Measurements from ENCODE around the gene TEAD4.

Gene TEAD4

GRCh38 chr12:3016191-3016590 lies 57.0 kb downstream of the TEAD4 start:
- TF ChIP-seq CTCF (IDR thresholded peaks at IDR 0.05; ENCODE audit: low read depth, low read length): no peak
- no peak for DNase-seq (ENCODE audit: extremely low read depth, low read depth)

GRCh38 chr12:3017281-3017680 lies 58.1 kb downstream of the TEAD4 start:
- TF ChIP-seq CTCF (IDR thresholded peaks at IDR 0.05; ENCODE audit: low read depth, low read length): no peak
- DNase-seq (ENCODE audit: extremely low read depth, low read depth): no peak

- DNase-seq (ENCODE audit: extremely low read depth, low read depth): no peak
- TF ChIP-seq CTCF (IDR thresholded peaks at IDR 0.05; ENCODE audit: low read depth, low read length): no peak
Observed at GRCh38 chr12:3018284-3019004, 59.2 kb downstream of the TEAD4 start.

- TF ChIP-seq CTCF (IDR thresholded peaks at IDR 0.05; ENCODE audit: low read depth, low read length): no peak
- no peak for DNase-seq (ENCODE audit: extremely low read depth, low read depth)
Observed at GRCh38 chr12:3019005-3019680, 59.9 kb downstream of the TEAD4 start.

GRCh38 chr12:3020399-3020798 lies 61.2 kb downstream of the TEAD4 start:
- TF ChIP-seq CTCF (IDR thresholded peaks at IDR 0.05; ENCODE audit: low read depth, low read length): no peak
- no peak for DNase-seq (ENCODE audit: extremely low read depth, low read depth)

- no peak for DNase-seq (ENCODE audit: extremely low read depth, low read depth)
- no peak for TF ChIP-seq CTCF (IDR thresholded peaks at IDR 0.05; ENCODE audit: low read depth, low read length)
Observed at GRCh38 chr12:3020850-3021435, 61.7 kb downstream of the TEAD4 start.

GRCh38 chr12:3022411-3022810 lies 63.2 kb downstream of the TEAD4 start:
- DNase-seq (ENCODE audit: extremely low read depth, low read depth): no peak
- TF ChIP-seq CTCF (IDR thresholded peaks at IDR 0.05; ENCODE audit: low read depth, low read length): no peak

Data from AG09319 (cell line).